Activated T-cell treated with anti-CD3 and anti-CD28 coated beads for 4 hours (primary cell): ENCODE results near the gene MEIOB.
"Not testable (repeated sequence)": the region's sequence is repeated elsewhere in the genome, so short reads cannot be mapped to it uniquely, and the experiment has no call there.

Experiments used
- DNase-seq: peaks from one replicate; pipeline ENCODE4 v3.0.0-alpha.2; 2020

Gene MEIOB

DNA sequence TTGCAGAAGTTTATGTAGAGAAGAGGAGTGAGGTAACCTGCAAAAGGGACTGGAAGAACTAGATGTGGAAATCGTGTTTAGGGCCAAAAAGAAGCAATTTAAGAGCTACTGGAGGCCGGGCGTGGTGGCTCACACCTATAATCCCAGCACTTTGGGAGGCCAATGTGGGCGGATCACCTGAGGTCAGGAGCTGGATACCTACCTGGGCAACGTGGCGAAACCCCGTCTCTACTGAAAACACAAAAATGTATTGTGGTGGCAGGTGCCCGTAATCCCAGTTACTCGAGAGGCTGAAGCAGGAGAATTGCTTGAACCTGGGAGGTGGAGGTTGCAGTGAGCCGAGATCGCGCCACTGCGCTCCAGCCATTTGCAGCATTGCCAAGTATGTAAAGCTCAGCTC lies 4.1 kb upstream of the MEIOB start:
- DNase-seq: not testable (repeated sequence)

DNA sequence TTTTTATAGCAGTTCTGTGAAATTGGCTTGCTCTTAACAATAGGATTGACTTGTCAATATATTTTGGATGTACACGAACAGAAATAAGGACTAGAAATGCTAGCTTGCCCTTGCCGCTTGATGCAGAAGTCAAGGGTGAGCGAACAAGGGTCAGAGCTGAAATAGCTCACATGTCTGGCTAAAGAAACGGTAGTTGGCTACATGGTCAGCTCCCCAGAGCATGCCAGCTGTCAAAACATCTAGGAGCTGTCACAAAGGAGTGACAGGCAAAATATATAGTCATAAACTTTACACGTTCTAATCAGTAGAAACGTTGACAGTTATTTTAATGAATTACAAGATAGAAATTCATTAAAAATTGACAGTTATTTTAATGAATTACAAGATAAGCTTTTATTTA lies 2.9 kb upstream of the MEIOB start:
- DNase-seq: no peak

- DNase-seq: no peak
Measured at GRCh38 chr16:1870365-1871082, 1.4 kb downstream of the MEIOB start.

GRCh38 chr16:1865902-1866690 lies 5.9 kb downstream of the MEIOB start:
- DNase-seq: no peak

DNA sequence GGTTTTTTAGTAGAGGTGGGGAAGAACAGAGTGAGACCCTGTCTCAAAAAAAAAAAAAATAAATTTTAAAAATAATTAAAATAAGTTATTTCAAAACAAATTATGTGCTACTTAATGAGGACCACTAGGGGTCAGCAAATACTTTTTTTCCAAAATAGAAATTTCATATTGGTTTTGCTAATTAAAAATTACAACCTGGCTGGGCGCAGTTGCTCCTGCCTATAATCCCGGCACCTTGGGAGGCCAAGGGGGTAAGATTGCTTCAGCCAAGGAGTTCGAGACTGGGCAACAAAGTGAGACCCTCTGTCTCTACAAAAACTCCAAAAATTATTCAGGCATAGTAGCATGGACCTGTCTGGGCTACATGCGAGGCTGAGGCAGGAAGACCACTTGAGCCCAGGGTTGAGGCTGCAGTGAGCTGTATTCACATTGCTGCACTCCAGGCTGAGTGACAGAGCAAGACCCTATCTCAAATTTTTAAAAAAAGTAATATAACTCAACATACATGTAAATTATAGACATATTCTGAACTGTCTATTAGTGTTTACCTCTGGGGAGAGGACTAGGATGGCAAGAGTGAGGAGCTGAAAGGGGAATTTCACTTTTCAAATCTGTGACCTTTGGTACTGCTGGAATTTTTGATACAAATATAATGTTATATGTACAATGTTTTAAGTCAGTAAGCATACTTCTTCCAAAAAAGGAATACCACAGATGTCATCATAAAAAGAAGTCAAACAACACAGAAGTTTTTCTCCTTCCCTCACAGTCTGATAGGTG lies 8.1 kb downstream of the MEIOB start:
- DNase-seq: no peak

DNA sequence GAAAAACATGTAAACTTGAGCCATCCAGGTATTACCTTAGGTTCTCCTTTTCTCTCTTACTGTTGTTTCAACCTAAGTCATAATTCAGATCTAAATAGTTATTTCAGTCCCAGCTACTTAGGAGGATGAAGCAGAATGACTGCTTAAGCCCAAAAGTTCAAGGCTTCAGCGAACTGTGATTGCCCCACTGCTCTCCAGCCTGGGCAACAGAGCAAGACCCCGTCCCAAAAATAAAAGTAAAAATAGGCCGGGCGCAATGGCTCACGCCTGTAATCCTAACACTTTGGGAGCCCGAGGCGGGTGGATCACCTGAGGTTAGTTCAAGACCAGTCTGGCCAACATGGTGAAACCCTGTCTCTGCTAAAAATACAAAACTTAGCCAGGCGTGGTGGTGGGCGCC lies 9.6 kb downstream of the MEIOB start:
- DNase-seq: no peak

- DNase-seq: no peak
Measured at GRCh38 chr16:1861730-1862129, 10.2 kb downstream of the MEIOB start.

DNA sequence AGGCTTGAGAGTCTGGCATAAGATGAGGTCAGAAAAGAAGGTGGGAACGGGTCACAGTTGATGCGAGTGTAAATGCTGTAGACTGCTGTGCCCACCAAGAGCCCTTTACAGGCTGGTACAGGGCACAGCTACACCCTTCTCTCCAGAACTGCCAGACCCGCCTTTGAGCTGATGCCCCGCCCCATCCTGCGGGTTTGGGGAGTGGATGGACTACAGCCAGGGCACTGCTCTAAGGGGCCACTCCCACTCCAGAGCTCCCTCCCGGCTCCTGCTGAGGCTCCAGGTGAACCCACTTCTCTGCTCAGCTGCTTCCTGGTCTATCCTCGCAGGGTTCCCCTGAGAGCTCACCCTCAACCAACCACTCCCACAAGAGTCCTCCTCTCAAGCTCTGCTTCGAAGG lies 12.3 kb downstream of the MEIOB start:
- no peak for DNase-seq

GRCh38 chr16:1858189-1858865 lies 13.6 kb downstream of the MEIOB start:
- no peak for DNase-seq

GRCh38 chr16:1857433-1858097 lies 14.4 kb downstream of the MEIOB start:
- DNase-seq: no peak

GRCh38 chr16:1851793-1852192 lies 20.2 kb downstream of the MEIOB start:
- no peak for DNase-seq

DNA sequence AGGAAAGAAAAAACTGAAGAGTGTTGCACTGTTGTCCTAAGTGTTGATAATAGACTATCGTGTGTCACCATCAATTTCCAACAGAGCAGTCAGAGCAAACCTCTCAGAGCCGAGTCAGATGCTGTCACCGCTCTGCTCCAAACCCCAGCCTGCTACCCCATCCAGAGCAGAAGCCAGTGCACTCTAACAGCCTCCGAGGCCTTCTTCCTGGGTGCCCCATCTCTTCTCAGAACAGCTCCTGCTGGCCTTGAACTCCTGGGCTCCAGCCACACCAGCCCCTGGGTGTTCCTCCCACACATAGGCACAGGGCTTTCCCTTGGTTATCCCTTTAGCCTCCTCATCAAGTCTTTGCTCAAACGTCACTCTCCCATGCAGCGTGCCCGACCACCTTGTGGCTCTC lies 21.0 kb downstream of the MEIOB start:
- no peak for DNase-seq

- no peak for DNase-seq
Measured at GRCh38 chr16:1846416-1846815, 25.5 kb downstream of the MEIOB start.

DNA sequence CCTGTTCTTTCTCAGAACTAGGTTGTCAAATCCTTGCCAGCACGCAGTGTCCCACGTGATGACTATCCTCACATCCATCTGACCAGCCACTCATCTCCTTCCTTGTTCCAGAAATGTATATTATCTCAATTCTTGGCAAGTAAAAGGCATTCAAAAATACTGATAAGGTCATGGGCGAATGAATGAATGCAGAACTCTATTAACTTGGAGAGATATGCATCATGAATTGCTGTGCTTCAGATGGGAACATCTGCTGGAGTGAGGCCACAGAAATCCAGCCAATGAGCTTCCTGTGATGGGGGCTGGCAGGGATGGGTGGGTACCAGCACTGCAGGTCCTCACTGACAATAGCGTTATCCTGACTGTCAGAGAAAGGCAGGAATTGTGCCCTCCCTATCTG lies 26.0 kb downstream of the MEIOB start:
- no peak for DNase-seq

- DNase-seq: no peak
Measured at GRCh38 chr16:1839554-1839953, 32.4 kb downstream of the MEIOB start.

DNA sequence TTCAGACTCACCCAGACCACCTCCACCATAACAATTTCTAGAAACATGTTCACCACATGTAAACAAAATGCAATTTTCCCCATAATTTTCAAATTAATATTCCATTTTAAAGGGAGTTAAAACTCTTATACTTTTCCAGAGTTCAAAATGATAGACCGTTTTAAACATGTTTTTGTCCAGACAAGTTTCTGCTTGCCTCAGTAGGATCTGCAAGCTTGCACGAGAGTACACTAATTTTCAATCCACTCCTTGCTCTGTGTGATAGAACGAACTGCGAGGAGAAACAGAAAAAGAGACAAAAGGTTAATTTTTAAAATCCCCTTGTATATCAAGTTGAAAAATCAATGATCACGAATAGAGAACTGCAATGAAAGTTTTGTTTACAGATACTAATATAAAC lies 37.9 kb downstream of the MEIOB start:
- DNase-seq: no peak

GRCh38 chr16:1832838-1833454 lies 39.0 kb downstream of the MEIOB start:
- no peak for DNase-seq

GRCh38 chr16:1831186-1832075 lies 40.5 kb downstream of the MEIOB start:
- DNase-seq: no peak

GRCh38 chr16:1830213-1830612 lies 41.8 kb downstream of the MEIOB start:
- DNase-seq: no peak

GRCh38 chr16:1828645-1829410 lies 43.1 kb downstream of the MEIOB start:
- no peak for DNase-seq
